CD4-positive, CD25-positive, alpha-beta regulatory T cell (primary cell): ENCODE measurements around the gene ARL6IP5. TPM values are rescaled to one million over a fixed set of nuclear protein-coding genes. Genes with fewer than 3 reads are reported as not detected.
A peak's percentile ranks its signal among the peaks of the same experiment; 100 is the strongest.

Experiments
- ATAC-seq, 2 donors: fragments of 150-1000 bp; cut with Tn5 transposase; one replicate each; pipeline ENCODE4 v1.10.0; 2021; ENCODE audit warnings: low read depth in 2 of 2, moderate number of reproducible peaks in 2 of 2, moderate library complexity in 1 of 2
- DNase-seq, 3 donors: peaks; one replicate each; pipeline versions ENCODE4 v3.0.0 to v3.0.0-alpha.2; 2012 to 2022; ENCODE audit warnings: mixed read lengths in 1 of 3
- H3K27ac ChIP-seq: one replicate; pipeline ENCODE4 v1.7.0; 2013; ENCODE audit warnings: mild to moderate bottlenecking, low read length; ENCODE audit not compliant: insufficient read depth, poor library complexity, severe bottlenecking
- H3K27me3 ChIP-seq: one replicate; pipeline ENCODE4 v1.7.0; 2013; ENCODE audit warnings: low read length; ENCODE audit not compliant: control insufficient read depth, insufficient read depth
- H3K36me3 ChIP-seq: one replicate; pipeline ENCODE4 v1.7.0; 2013; ENCODE audit warnings: mild to moderate bottlenecking, low read length, moderate library complexity; ENCODE audit not compliant: control insufficient read depth, insufficient read depth
- H3K4me1 ChIP-seq: 2 replicates; pipeline ENCODE4 v1.7.0; 2013; ENCODE audit warnings: mild to moderate bottlenecking, low read length; ENCODE audit not compliant: insufficient read depth, control insufficient read depth, poor library complexity, severe bottlenecking
- H3K4me3 ChIP-seq: one replicate; pipeline ENCODE4 v1.7.0; 2013; ENCODE audit warnings: low read depth, mild to moderate bottlenecking, low read length, moderate library complexity
- H3K9me3 ChIP-seq, 2 experiments: 1 replicate in 1 of 2; 2 replicates in 1 of 2; pipeline ENCODE4 v1.7.0; 2013; ENCODE audit warnings: low read length in 2 of 2, mild to moderate bottlenecking in 1 of 2, moderate library complexity in 1 of 2; ENCODE audit not compliant: control insufficient read depth in 2 of 2
- H3K27ac Mint-ChIP-seq, 3 donors: one replicate each; pipeline ENCODE4 v1.8.0; 2020 to 2022; ENCODE audit warnings: mild to moderate bottlenecking in 3 of 3, mixed read lengths in 3 of 3, moderate library complexity in 2 of 3
- H3K27me3 Mint-ChIP-seq: one replicate; pipeline ENCODE4 v1.8.0; 2022; ENCODE audit warnings: mild to moderate bottlenecking, mixed read lengths
- H3K36me3 Mint-ChIP-seq: one replicate; pipeline ENCODE4 v1.8.0; 2020; ENCODE audit warnings: mixed read lengths
- H3K4me1 Mint-ChIP-seq, 4 donors: one replicate each; pipeline ENCODE4 v1.8.0; 2020 to 2022; ENCODE audit warnings: mixed read lengths in 4 of 4, mild to moderate bottlenecking in 1 of 4
- H3K4me3 Mint-ChIP-seq, 4 donors: one replicate each; pipeline ENCODE4 v1.8.0; 2020 to 2022; ENCODE audit warnings: mild to moderate bottlenecking in 4 of 4, mixed read lengths in 4 of 4, moderate library complexity in 3 of 4
- H3K9me3 Mint-ChIP-seq, 7 donors: one replicate each; pipeline ENCODE4 v1.8.0; 2020 to 2022; ENCODE audit warnings: mixed read lengths in 7 of 7, mild to moderate bottlenecking in 3 of 7, moderate library complexity in 2 of 7
- polyA plus RNA-seq, 4 donors: library from polyadenylated mRNA; unstranded; fragments of 300-500 nt; fragmentation: Illumina TruSeq; gene quantifications; one replicate each; pipeline ENCODE4 v1.2.3, GENCODE V29; 2021
- total RNA-seq: library from RNA; stranded (reverse); gene quantifications from one replicate; pipeline ENCODE4 v1.2.3, GENCODE V29; 2022

Gene ARL6IP5
- total and polyA plus RNA-seq, 5 donors from 2014 or later, result 117 to 578 (median 528) TPM

DNA sequence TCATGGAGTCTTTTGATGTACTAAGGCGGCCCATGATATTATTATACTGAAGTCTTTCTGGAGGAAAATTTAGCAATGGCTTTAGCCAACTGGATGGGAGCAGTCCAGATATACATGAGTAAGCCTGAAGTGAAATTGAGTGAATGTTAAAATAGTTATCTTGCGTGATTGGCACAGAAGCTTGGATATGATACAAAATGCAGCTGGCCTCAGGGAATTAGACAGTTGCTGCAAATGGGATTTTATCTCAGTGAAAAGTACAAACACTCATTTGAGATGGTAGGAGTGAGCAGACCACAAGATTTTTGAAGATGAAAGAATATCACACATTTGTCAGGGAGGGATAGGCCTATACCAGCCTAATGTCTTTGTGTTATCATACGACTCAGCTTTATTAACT is 28.8 kb downstream of the ARL6IP5 start:
- Mint-ChIP-seq H3K27me3 (no peaks in the 10 kb centered on the region), H3K4me1 (peaks cover 8 to 13% (median 10%) of the 10 kb centered on the region in 4 donors), H3K9me3 (no peaks in the 10 kb centered on the region), H3K36me3 (no peaks in the 10 kb centered on the region), H3K4me3 (no peak overlapping the region), H3K27ac (peak overlapping the region in 1 of 3 donors; percentile 4)
- Histone ChIP-seq H3K27me3 (no peaks in the 10 kb centered on the region), H3K4me3 (no peak overlapping the region), H3K36me3 (no peaks in the 10 kb centered on the region), H3K4me1 (no peaks in the 10 kb centered on the region), H3K9me3 (no peaks in the 10 kb centered on the region), H3K27ac (no peak overlapping the region)
- no peak for ATAC-seq
- no peak for DNase-seq

- ATAC-seq, result no peak
- Histone ChIP-seq H3K27ac (no peak overlapping the region), H3K4me1 (no peaks in the 10 kb centered on the region), H3K27me3 (no peaks in the 10 kb centered on the region), H3K4me3 (no peak overlapping the region), H3K9me3 (no peaks in the 10 kb centered on the region), H3K36me3 (no peaks in the 10 kb centered on the region)
- H3K9me3 Mint-ChIP-seq, result no peaks in the 10 kb centered on the region
- no peak for DNase-seq
- H3K27me3 Mint-ChIP-seq, result peaks cover under 1% of the 10 kb centered on the region
- H3K4me1 Mint-ChIP-seq, result peaks cover 5 to 14% (median 6%) of the 10 kb centered on the region in 4 donors
- no peaks in the 10 kb centered on the region for H3K36me3 Mint-ChIP-seq
- H3K4me3 Mint-ChIP-seq, result no peak overlapping the region
- H3K27ac Mint-ChIP-seq, result no peak overlapping the region
Measured at GRCh38 chr3:69115731-69116130, 31.0 kb downstream of the ARL6IP5 start.

GRCh38 chr3:69116162-69116561 is 31.4 kb downstream of the ARL6IP5 start:
- H3K27ac ChIP-seq, result no peak overlapping the region
- Mint-ChIP-seq H3K9me3 (no peaks in the 10 kb centered on the region), H3K4me3 (no peak overlapping the region), H3K36me3 (no peaks in the 10 kb centered on the region), H3K27me3 (peaks cover 5% of the 10 kb centered on the region), H3K27ac (no peak overlapping the region), H3K4me1 (peaks cover 5 to 18% (median 9%) of the 10 kb centered on the region in 4 donors)
- H3K4me1 ChIP-seq, result peaks cover 4% of the 10 kb centered on the region
- ATAC-seq (no peak), DNase-seq (no peak)
- no peak overlapping the region for H3K4me3 ChIP-seq
- no peaks in the 10 kb centered on the region for H3K9me3 ChIP-seq
- no peaks in the 10 kb centered on the region for H3K36me3 ChIP-seq
- H3K27me3 ChIP-seq, result no peaks in the 10 kb centered on the region

DNA sequence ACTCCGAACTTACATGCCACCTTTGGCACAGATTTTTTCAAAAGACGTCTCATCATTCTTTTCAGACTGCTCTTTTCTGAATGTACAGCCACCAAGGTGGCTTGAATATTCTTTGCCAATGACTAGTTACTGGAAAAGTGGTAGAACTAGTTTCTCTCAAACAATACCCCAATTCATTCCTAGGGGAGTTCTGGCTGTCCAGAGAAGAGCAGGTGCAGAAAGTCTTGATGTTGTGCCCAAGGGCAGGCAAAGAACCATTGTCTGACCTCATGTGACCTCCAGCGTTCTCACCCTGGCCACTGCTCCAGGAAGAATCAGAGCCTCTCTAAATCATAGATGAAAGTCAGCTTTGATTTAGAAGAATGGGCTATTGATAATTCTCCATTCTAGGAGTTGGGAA is 32.2 kb downstream of the ARL6IP5 start:
- Mint-ChIP-seq H3K36me3 (no peaks in the 10 kb centered on the region), H3K9me3 (no peaks in the 10 kb centered on the region), H3K4me3 (no peak overlapping the region), H3K4me1 (peaks cover 6 to 19% (median 9%) of the 10 kb centered on the region in 4 donors), H3K27ac (no peak overlapping the region), H3K27me3 (peaks cover 5% of the 10 kb centered on the region)
- no peak for DNase-seq
- H3K4me3 ChIP-seq, result no peak overlapping the region
- peaks cover 4% of the 10 kb centered on the region for H3K4me1 ChIP-seq
- no peak overlapping the region for H3K27ac ChIP-seq
- no peak for ATAC-seq
- H3K27me3 ChIP-seq, result no peaks in the 10 kb centered on the region
- H3K9me3 ChIP-seq, result no peaks in the 10 kb centered on the region
- no peaks in the 10 kb centered on the region for H3K36me3 ChIP-seq

GRCh38 chr3:69118555-69118954 is 33.8 kb downstream of the ARL6IP5 start:
- Mint-ChIP-seq H3K4me1 (peaks cover 4 to 10% (median 7%) of the 10 kb centered on the region in 4 donors), H3K27ac (no peak overlapping the region), H3K4me3 (no peak overlapping the region), H3K27me3 (peaks cover 6% of the 10 kb centered on the region), H3K9me3 (no peaks in the 10 kb centered on the region), H3K36me3 (no peaks in the 10 kb centered on the region)
- Histone ChIP-seq H3K27me3 (no peaks in the 10 kb centered on the region), H3K27ac (no peak overlapping the region), H3K4me3 (no peak overlapping the region), H3K9me3 (no peaks in the 10 kb centered on the region), H3K4me1 (peaks cover 4% of the 10 kb centered on the region), H3K36me3 (no peaks in the 10 kb centered on the region)
- no peak for ATAC-seq
- DNase-seq, result no peak

DNA sequence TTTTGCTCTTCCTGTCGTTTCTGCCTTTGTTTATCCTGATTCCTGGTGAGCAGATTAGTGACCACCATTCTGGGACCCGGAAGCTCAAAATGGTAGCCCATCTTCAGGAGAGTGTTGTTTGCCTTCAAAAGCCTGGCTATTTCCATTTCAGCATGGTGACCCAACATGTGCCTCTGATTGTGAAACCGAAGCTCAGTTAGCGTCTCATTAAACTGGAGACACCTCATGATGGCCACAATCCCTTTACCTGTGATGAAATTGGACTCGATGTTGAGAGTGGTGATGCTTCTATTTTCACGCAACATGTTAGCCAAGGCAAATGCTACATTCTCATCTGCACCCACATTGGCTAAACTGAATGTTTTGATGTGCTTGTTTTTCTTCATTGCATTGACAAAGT is 34.4 kb downstream of the ARL6IP5 start:
- H3K27ac Mint-ChIP-seq, result peak overlapping the region in 1 of 3 donors; percentile 84
- Histone ChIP-seq H3K9me3 (no peaks in the 10 kb centered on the region), H3K27ac (no peak overlapping the region), H3K4me3 (no peak overlapping the region), H3K27me3 (no peaks in the 10 kb centered on the region), H3K36me3 (no peaks in the 10 kb centered on the region), H3K4me1 (peaks cover 4% of the 10 kb centered on the region)
- H3K4me1 Mint-ChIP-seq, result peaks cover 4 to 9% (median 5%) of the 10 kb centered on the region in 4 donors
- no peaks in the 10 kb centered on the region for H3K9me3 Mint-ChIP-seq
- peaks cover 9% of the 10 kb centered on the region for H3K27me3 Mint-ChIP-seq
- ATAC-seq (no peak), DNase-seq (no peak)
- no peaks in the 10 kb centered on the region for H3K36me3 Mint-ChIP-seq
- no peak overlapping the region for H3K4me3 Mint-ChIP-seq

DNA sequence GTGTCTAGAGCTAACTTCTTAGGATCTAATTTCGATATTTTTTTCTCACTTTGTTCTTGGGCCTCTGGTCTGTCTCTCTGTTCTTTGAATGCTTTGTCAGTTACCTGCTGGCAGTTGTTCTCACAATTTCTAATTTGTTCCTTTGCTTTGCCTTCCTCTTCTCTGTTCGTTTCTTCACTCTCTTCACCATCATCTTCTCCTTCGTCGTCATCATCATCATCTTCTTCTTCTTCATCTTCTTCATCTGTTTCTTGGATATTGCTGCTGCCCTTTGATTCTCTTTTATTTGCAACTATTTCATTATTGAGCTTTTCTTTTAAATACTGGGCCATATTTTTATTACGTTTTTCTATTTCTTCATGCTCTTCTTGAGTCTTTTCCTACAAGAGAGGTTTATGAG is 34.9 kb downstream of the ARL6IP5 start:
- H3K36me3 Mint-ChIP-seq, result no peaks in the 10 kb centered on the region
- no peak overlapping the region for H3K4me3 Mint-ChIP-seq
- DNase-seq, result no peak
- Histone ChIP-seq H3K4me1 (peaks cover 4% of the 10 kb centered on the region), H3K4me3 (no peak overlapping the region), H3K27me3 (no peaks in the 10 kb centered on the region), H3K9me3 (no peaks in the 10 kb centered on the region), H3K36me3 (no peaks in the 10 kb centered on the region), H3K27ac (no peak overlapping the region)
- no peak for ATAC-seq
- peak overlapping the region in 2 of 3 donors; percentile 2 to 39 for H3K27ac Mint-ChIP-seq
- H3K9me3 Mint-ChIP-seq, result no peaks in the 10 kb centered on the region
- H3K27me3 Mint-ChIP-seq, result peaks cover 9% of the 10 kb centered on the region
- H3K4me1 Mint-ChIP-seq, result peaks cover 4 to 9% (median 5%) of the 10 kb centered on the region in 4 donors

DNA sequence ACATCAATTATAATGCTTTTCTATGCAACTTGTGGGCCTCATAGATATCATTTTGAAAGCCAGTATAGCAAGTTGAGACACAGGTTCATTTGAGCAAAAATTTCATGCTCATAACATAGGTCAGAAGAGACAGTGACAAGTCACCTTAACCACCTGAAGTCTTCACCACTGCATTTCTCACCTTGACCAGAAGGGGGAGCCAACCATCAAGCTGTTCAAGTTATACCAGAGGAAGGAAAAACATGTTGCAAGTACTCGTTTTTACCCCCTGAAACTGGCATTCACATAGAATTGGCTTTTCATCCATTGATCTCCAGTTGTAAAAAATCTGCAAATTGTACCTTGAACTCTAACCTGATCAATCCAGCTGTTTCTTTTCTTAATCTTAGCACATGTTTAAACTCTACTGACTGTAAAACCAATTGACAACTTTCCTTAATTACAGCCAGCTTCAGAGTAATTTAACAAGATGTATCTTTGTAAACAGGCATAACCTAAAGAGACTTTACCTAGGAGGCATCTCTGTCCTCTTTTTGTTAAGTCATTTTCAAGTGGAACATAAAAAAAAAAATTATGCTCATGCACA is 36.2 kb downstream of the ARL6IP5 start:
- H3K27ac Mint-ChIP-seq, result peak overlapping the region in 1 of 3 donors; percentile 6
- peaks cover 4% of the 10 kb centered on the region for H3K4me1 ChIP-seq
- H3K9me3 ChIP-seq, result no peaks in the 10 kb centered on the region
- peaks cover 4 to 9% (median 5%) of the 10 kb centered on the region in 4 donors for H3K4me1 Mint-ChIP-seq
- ATAC-seq (peak; percentile 80 to 86), DNase-seq (peak; percentile 70 to 93 (median 80))
- no peak overlapping the region for H3K4me3 Mint-ChIP-seq
- H3K36me3 ChIP-seq, result no peaks in the 10 kb centered on the region
- no peak overlapping the region for H3K4me3 ChIP-seq
- H3K9me3 Mint-ChIP-seq, result no peaks in the 10 kb centered on the region
- no peaks in the 10 kb centered on the region for H3K36me3 Mint-ChIP-seq
- no peaks in the 10 kb centered on the region for H3K27me3 ChIP-seq
- no peak overlapping the region for H3K27ac ChIP-seq
- H3K27me3 Mint-ChIP-seq, result peaks cover 9% of the 10 kb centered on the region
